Heart right ventricle (tissue), 16 donors: ENCODE results near the gene FAM171A1. TPM values are rescaled to one million over a fixed set of nuclear protein-coding genes. Genes with fewer than 3 reads are reported as not detected.

ENCODE experiments used
- ATAC-seq, 8 donors: fragments of 200-7000 bp; cut with Tn5 transposase; one replicate each; pipeline ENCODE4 v1.9.1; 2020; ENCODE audit warnings: mild to moderate bottlenecking in 8 of 8, moderate library complexity in 8 of 8, moderate number of reproducible peaks in 1 of 8
- DNase-seq, 2 donors: peaks; one replicate each; pipeline ENCODE4 v3.0.0-alpha.2; 2020
- H3K27ac ChIP-seq, 10 donors: fragments of 200-600 bp; sonication (generic) in 2 of 10; one replicate each; pipeline versions ENCODE4 v1.5.0 to v1.8.0; 2020 to 2022; ENCODE audit warnings: mild to moderate bottlenecking in 3 of 10
- H3K27me3 ChIP-seq, 7 donors: fragments of 200-600 bp; one replicate each; pipeline ENCODE4 v1.8.0; 2021 to 2022; ENCODE audit warnings: mild to moderate bottlenecking in 2 of 7
- H3K36me3 ChIP-seq, 9 donors: fragments of 200-600 bp; sonication (generic) in 1 of 9; one replicate each; pipeline versions ENCODE4 v1.5.0 to v1.8.0; 2020 to 2022; ENCODE audit warnings: mild to moderate bottlenecking in 2 of 9
- H3K4me1 ChIP-seq, 9 donors: fragments of 200-600 bp; sonication (generic) in 1 of 9; one replicate each; pipeline versions ENCODE4 v1.5.0 to v1.8.0; 2020 to 2022; ENCODE audit warnings: mild to moderate bottlenecking in 4 of 9
- H3K4me3 ChIP-seq, 10 donors: fragments of 200-600 bp; sonication (generic) in 2 of 10; one replicate each; pipeline versions ENCODE4 v1.5.0 to v1.8.0; 2020 to 2022; ENCODE audit warnings: mild to moderate bottlenecking in 7 of 10, moderate library complexity in 2 of 10
- H3K9me3 ChIP-seq, 11 donors: fragments of 200-600 bp in 10 of 11; sonication (generic) in 2 of 11; one replicate each; pipeline versions ENCODE4 v1.5.0 to v1.8.0; 2013 to 2022; ENCODE audit warnings: mild to moderate bottlenecking in 2 of 11, control low read depth in 1 of 11, moderate library complexity in 1 of 11
- CTCF ChIP-seq, 9 donors: fragments of 200-600 bp; sonication (generic) in 2 of 9; IDR thresholded peaks; one replicate each; pipeline versions ENCODE4 v1.5.0 to v1.8.0; 2021 to 2022; ENCODE audit warnings: antibody characterized with exemption in 9 of 9, mild to moderate bottlenecking in 5 of 9, moderate library complexity in 1 of 9
- WGBS, 2 donors: extraction: QIAGEN DNeasy Blood & Tissue Kit; methylation state at CpG; one replicate each; pipeline ENCODE4 v1.1.7; 2013; ENCODE audit warnings: inconsistent platforms in 1 of 2; 5-methylcytosine and 5-hydroxymethylcytosine counted together
- intact Hi-C, 10 donors: fragments of 100-400 bp; cut with DNase I; formaldehyde crosslinking; loops; one replicate each; pipeline versions ENCODE4 v1.11.1 to v1.14.2; 2022
- polyA plus RNA-seq, 2 donors: library from polyadenylated mRNA; stranded (reverse); fragments of 200-250 nt; gene quantifications; one replicate each; pipeline ENCODE4 v1.2.3, GENCODE V29; 2013
- total RNA-seq, 10 donors: library from RNA; stranded (reverse); fragmentation: NEBNext Ultra II Directional in 3 of 10; extraction: Animal tissue kit (Norgen Biotek cat#: 25700) in 3 of 10; gene quantifications; one replicate each; pipeline versions ENCODE4 v1.2.1 to v1.2.4, GENCODE V29; 2021 to 2023
- donor health status: Arrhythmogenic right ventricular cardiomyopathy.
- donor health status: ischemic (EF 13 %, LVEDD 7.1; RV severe dilation, severe dysfunction).
- donor health status: healthy with polysubstance abuse.
- donor health status: DM: no; HTN: yes; CAD: no.
- donor health status: DM: no; HTN: no; CAD: no.
- donor health status: ischemic (EF 25% LVEDD 6.9; RV normal size, moderate dysfunction).
- donor health status: ischemic (EF 25% LVEDD 5.7; RV mildly dilated, moderate dysfunction).
- donor health status: healthy.
- donor health status: DM: yes; HTN: yes; CAD: no.
- donor health status: Ischemic cardiomyopathy.
- donor health status: ischemic (EF 35%, LVEDD 5.7; RV mildly dilated, moderate dysfunction).
- donor health status: nonischemic (EF 11% LVEDD 7.7; RV severe dilation, severe dysfunction).
- donor health status: DM: yes; HTN: yes; CAD: no.
- donor health status: PGD.
- donor health status: ischemic (EF 29% LVEDD 5.4; RV normal size, mild dysfunction).
- donor health status: nonischemic (EF 23%, LVEDD 6.1; RV moderate dilation, normal function).

FAM171A1 gene
- total and polyA plus RNA-seq, 12 donors, result 3.5 to 10.5 (median 6.8) TPM

GRCh38 chr10:15262036-15262713, 108.9 kb downstream of the FAM171A1 start:
- DNase-seq (peak in 1 of 2 donors; percentile 27), ATAC-seq (peak in 7 of 8 donors; percentile 53 to 79 (median 64))
- Histone ChIP-seq H3K27me3 (no peaks in the 10 kb centered on the region), H3K9me3 (no peaks in the 10 kb centered on the region), H3K36me3 (no peaks in the 10 kb centered on the region), H3K4me1 (peaks cover 0 to 11% (median 0%) of the 10 kb centered on the region in 9 donors), H3K27ac (no peak overlapping the region), H3K4me3 (no peak overlapping the region)
- 37% methylated on average over 10 of the region's 10 CpGs for WGBS, 2 donors
- intact Hi-C loops, result loop anchor here in 6 of 10 donors (2.0 to 5.0 kb wide), 2 partner anchors 109 to 110 kb away; partner anchors contain the start of gene FAM171A1 (in 6 of the 6)
- peak; percentile 16 to 60 (median 35) for TF ChIP-seq CTCF (IDR thresholded peaks at IDR 0.05)

GRCh38 chr10:15259136-15259535, 112.0 kb downstream of the FAM171A1 start:
- no peaks in the 10 kb centered on the region for H3K27me3 ChIP-seq
- peaks cover 0 to 25% (median 13%) of the 10 kb centered on the region in 9 donors for H3K4me1 ChIP-seq
- DNase-seq (no peak), ATAC-seq (no peak)
- no peak overlapping the region for H3K4me3 ChIP-seq
- H3K36me3 ChIP-seq, result no peaks in the 10 kb centered on the region
- intact Hi-C loops, result no loop called here
- WGBS, 2 donors, result 93 to 96% methylated on average over 2 of the region's 2 CpGs
- TF ChIP-seq CTCF (IDR thresholded peaks at IDR 0.05), result no peak
- H3K27ac ChIP-seq, result no peak overlapping the region
- H3K9me3 ChIP-seq, result no peaks in the 10 kb centered on the region

GRCh38 chr10:15258255-15258654, 112.8 kb downstream of the FAM171A1 start:
- intact Hi-C loops, result no loop called here
- Histone ChIP-seq H3K36me3 (no peaks in the 10 kb centered on the region), H3K4me1 (peaks cover 0 to 30% (median 14%) of the 10 kb centered on the region in 9 donors), H3K27ac (no peak overlapping the region), H3K4me3 (no peak overlapping the region), H3K9me3 (no peaks in the 10 kb centered on the region), H3K27me3 (no peaks in the 10 kb centered on the region)
- WGBS, 2 donors, result 97 to 98% methylated on average over 6 of the region's 6 CpGs
- TF ChIP-seq CTCF (IDR thresholded peaks at IDR 0.05), result no peak
- no peak for ATAC-seq
- no peak for DNase-seq

GRCh38 chr10:15255961-15256360, 115.1 kb downstream of the FAM171A1 start:
- ATAC-seq (no peak), DNase-seq (no peak)
- intact Hi-C loops, result no loop called here
- Histone ChIP-seq H3K4me1 (peaks cover 0 to 28% (median 14%) of the 10 kb centered on the region in 9 donors), H3K27ac (no peak overlapping the region), H3K4me3 (no peak overlapping the region), H3K27me3 (no peaks in the 10 kb centered on the region), H3K36me3 (no peaks in the 10 kb centered on the region), H3K9me3 (no peaks in the 10 kb centered on the region)
- no peak for TF ChIP-seq CTCF (IDR thresholded peaks at IDR 0.05)
- WGBS, 2 donors, result 93 to 95% methylated on average over 6 of the region's 6 CpGs
